ENCODE results near the gene ZNF175.
"Not testable (repeated sequence)": the region's sequence is repeated elsewhere in the genome, so short reads cannot be mapped to it uniquely, and the experiment has no call there.

Gene ZNF175

DNA sequence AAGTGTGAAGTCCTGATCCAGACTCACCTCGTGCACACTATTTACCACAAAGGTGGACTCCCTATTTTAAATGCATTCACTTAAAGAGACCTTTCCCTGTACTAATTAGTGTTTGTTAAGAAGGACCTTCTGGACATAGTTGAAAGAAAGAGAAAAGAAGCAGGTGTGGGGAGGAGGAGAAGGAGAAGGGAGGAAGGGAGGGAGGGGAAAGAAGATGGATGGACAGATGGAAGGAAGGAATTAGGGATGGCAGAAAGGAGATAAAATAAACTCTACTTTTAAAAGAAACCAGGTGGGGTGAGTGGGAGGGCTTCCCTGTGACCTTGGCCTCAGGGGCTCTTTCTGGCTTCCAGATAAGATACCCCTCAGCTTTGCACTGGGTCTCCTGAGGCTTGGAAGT is 21.4 kb downstream of the ZNF175 start:
- DNase-seq (ENCODE audit: low spot score), result no peak

DNA sequence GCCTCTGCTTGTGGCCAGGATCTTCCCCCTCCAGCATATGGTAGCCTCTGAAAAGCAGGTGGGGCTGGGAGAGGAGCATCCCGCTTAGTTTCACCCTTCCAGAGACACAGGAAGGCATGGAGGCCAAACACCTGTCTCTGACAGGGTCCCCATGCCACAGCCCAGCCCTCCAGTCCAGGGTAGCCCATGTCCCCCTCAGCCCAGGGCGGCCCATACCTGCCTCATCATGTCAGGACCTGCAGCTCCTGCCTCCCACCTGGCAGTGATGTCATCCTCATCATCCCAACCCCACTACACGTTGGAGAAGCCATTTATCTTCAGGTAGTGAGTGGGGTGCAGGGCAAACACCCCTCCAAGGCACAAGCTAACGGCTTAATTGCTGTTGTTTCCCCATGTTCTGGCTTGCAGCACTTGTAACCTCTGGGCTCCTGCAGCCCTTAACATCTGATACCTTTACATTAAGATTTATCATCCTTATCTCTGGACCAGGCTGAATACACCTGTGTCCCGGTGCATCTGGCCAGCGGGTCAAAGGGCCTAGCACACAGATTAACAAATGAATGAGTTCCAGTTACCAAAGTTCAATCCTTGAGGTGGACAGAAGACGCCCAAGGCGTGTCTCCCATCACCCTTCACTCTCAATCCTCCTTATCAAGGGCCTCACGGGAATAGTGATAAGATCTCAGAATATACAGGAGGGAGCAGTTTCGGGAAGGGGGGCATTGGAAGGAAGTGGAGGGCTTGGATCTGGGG is 22.2 kb downstream of the ZNF175 start:
- DNase-seq (ENCODE audit: low spot score), result no peak

DNA sequence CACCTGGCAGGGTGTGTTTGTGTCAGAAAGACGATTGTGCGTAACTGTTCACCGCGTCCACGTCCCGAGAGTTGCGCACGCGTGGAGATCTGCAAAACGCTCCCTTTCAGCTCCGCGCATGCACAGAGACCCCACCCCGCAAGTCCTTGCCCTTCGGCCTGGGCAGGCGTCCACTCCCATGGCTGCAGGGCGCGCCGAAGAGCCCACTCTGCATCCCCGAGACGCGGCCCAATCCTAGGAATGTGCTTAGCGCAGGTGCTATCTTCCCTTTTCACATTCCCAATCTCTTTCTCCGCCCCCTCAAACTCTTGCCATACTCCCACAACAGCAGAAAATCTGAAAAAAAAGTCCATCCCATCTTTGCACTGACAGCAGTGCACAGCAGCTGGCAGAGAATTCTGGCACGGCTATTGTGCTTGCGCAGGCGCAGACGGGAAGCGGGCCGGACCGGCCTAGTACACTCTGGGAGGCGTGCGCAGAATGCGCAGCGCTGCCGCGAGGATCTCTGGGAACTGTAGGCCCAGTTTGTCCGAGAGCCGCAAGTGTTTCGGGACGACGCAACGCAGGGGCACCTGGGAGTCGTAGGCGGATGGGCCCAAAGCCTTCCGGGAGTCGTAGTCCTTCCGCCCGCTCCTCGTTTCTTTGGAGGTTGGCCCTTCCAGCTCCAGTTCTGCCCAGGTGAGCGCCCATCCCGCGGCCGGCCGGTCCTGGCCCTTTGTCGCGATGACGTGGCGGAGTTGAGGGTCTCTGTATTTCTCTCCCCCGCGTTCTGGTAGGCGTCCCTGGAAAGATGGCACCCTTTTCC is 23.1 kb downstream of the ZNF175 start:
- peak; percentile 96 for DNase-seq (ENCODE audit: low spot score)

DNA sequence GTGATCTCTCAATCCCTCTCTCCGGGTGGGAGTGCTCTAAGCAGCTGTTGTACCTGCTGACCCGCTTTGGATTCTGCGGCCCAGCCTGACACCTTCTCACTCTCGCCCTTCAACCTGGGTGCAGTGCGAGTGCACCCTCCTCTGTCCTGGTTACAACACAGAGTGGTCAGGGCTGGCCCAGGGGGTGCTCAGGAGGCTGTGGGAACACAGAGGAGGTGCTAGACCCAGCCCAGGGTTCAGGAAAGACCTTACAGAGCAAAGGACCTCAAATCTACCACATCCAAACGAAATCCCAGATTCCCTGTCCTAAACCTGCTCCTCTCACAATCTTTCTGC is 23.7 kb downstream of the ZNF175 start:
- no peak for DNase-seq (ENCODE audit: low spot score)

DNA sequence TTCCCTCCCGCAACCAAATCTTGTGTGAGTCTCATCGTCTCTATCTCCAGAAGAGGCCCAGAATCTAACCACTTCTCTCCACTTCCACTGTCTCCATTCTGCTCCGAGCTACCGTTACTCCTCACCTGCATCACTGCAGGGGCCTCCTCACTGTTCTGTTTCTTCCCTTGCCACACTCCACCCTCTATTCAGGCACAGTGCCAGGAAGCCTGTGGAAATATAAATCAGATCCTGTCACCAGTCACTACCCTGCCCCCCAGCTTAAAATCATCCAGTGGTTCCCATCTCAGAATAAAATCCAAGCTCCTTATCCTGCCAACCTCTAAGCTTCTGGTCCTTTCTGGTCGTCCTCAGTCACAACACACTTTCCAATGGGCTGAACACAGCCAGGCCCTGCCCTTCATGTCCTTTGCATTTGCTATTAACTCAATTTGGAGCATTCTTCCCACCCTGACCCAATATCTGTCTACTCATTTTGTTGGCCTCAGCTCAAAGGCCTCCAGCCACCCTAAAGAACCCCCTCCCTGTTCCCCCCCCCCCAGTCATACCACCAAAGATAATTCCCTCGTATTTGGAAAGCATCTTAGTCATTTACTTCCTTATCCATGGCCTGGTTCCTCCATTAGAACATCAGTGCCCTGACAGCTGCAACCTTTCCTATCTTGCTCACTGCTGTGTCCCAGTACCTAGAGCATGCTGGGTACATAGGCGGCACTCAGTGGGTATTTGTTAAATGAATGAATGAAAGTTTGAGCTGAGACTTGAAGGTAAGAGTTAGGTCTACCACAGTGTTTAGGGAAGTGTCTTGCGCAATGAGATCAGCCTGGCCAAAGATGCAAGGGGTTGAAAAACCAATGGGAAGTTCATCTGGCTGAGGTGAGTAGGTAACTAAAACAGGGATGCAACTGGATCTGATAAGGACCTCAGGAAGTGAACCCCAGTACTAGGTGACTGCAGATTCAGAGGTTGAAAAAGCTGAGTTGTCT is 24.4 kb downstream of the ZNF175 start:
- DNase-seq (ENCODE audit: low spot score), result no peak

DNA sequence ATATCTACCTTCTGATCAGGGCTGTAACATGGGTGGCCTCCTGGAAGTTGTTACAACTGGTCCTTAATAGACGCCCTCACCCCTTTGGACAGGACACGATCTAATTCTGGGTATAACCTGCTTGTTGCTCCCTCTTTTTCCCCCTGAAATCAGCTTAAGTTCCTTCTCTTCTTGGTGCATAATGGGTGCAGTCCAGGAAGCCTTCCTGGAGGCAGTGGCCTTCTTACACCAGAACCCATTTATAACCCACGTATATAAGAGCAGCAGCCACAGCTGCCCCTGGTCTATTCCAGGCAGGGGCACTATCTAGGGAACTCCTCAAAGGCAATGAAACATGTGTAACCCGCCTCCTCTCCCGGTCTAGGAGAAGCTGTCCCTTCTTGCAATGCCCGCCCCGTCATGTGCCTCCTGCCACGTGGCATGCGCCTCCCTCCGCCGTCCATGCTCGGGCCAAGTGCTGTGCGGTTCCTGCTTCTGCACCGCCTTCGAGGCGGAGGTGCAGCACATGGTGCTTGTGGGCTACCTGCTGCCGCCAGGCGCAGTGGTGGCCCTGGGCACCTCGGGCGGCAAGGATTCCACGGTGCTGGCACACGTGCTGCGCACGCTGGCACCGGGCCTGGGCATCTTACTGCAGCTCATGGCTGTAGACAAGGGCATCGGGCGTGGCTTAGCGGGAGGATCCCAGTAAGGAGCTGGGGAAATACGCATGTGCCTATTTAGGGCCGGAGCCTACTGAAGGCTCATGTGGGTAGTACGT is 27.3 kb downstream of the ZNF175 start:
- DNase-seq (ENCODE audit: low spot score), result no peak

DNA sequence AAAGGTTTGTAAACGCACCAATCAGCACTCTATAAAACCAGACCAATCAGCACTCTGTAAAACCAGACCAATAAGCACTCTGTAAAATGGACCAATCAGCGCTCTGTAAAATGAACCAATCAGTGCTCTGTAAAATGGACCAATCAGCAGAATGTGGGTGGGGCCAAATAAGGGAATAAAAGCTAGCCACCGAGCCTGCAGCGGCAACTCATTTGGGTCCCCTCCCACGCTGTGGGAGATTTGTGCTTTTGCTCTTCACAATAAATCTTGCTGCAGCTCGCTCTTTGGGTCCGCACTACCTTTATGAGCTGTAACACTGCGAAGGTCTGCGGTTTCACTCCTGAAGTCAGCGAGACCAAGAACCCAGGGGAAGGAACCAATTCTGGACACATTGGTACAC is 28.0 kb downstream of the ZNF175 start:
- DNase-seq (ENCODE audit: low spot score), result no peak

DNA sequence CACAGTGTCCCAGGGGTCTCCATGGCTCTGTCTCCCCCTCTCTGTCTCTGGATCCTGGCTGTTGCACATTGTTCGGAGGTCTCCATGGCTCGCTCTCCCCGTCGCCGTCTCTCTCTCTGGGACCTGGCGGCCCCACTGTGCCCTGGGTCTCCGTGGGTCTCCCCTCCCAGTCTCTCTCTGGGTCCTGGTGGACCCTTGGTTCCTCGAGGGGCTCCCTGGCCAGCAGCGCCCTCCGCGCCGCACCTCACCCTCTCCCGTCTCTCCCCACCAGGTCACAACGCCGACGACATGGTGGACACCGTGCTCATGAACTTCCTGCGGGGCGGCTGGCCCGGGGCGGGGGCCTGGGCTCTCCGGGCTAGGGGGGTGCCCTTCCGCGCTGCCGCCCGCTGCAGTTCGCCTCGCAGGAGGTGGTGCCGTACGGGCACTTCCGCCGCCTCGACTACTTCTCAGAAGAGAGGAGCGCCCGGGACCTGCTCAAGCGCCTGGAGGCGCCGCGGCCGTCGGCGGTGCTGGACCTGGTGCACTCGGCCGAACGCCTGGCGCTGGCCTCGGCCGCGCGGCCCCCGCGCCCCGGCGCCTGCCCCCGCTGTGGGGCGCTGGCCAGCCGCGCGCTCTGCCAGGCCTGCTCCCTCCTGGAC is 30.0 kb downstream of the ZNF175 start:
- DNase-seq (ENCODE audit: low spot score), result no peak

DNA sequence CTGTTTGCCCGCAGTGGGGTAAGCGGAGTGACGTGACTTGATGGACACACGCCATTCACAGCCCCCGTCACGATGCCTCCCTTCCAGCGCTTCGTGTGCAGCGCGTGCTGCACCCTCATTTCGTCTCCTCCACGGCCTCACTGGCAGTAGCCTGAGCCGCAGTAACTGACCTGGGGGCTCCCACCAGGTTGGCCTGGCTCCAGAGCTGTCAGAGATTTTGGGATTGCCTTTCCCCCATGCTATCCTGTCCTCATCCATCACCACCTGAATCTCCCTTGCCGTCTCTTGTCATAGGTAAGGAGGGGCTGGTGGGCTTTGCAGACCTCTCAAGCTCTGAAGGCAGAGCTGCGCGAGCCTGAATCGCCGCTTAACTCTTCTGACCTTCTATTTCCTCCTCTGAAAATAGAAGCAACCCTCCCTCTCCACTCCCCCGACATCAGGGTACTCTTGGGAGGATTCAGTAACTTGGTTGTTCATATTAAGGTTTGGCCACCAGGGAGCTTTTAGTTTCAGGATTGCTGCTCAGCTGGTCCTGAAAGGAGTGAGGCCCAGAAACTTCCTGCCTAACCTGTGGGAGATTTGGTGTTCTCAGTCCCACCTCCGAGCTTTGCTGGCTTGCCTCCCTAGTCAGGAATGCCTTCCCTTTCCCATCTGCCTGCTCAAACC is 31.2 kb downstream of the ZNF175 start:
- DNase-seq (ENCODE audit: low spot score), result no peak

DNA sequence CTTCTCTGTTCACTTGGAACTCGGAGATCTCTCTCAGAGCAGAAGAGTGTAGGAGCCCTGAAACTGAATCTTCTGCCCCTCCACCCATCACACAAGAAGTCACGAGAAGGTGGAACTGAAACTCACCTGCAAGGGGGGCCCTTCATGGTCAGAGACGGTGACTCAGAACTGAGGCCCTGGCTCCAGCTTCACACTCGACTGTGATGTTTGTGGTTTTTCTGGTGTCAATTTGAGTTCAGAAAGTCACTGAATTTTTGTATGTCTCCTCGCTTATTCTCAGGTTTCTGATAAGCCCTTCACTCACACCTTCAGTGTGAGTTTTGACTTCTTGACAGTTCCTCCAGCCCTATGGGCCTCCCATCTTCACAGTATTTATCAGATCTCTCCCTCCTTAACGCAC is 36.0 kb downstream of the ZNF175 start:
- DNase-seq (ENCODE audit: low spot score), result no peak

DNA sequence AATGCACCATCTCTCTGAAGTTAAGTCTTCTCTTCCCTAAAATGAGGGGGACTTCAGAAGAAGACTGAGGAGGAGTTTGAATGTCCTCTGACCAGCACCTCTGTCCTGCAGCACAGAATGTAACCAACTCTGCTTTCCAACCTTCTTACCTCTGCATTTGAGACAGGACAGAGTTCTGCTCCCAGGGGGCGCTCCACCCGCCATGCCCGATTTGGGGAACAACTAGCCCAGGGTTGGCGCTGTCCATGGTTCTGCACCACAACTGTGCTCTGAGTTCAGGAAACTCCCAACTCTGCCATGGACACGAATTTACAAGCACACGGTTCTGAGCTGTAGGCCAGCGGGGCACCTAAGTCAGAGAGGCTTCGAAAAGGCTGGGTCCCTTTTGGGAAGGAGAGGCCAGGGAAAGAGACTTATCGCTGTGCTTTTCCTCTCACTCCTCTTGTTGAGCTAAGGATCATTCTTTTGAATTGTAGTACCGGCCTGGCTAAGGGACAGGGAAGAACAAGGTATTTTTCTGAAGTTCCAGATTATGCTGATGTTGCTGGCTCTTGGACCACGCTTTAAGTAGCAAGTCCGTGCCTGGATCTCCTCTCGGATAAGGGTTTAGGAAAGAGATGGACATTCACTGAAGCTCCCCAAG is 37.0 kb downstream of the ZNF175 start:
- peak; percentile 66 for DNase-seq (ENCODE audit: low spot score)

DNA sequence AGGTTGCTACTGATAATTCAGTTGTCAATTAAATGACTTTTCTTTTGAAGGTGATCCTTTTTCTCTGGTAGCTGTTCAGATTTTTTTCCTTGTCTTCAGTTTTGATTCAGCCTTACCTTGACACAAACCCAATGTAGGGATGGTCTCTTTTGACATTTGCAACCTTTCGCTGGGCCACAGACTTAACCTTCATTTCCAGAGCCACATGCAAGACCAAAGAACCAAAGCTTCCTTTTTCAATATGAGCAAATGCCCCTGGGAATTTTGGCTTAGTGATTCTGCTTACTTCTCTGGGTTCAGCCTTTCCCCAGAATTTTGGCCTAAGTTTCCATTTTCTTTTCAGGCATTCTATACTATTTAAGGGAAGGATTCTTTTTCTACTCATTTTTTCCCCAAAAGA is 39.5 kb downstream of the ZNF175 start:
- no peak for DNase-seq (ENCODE audit: low spot score)

DNA sequence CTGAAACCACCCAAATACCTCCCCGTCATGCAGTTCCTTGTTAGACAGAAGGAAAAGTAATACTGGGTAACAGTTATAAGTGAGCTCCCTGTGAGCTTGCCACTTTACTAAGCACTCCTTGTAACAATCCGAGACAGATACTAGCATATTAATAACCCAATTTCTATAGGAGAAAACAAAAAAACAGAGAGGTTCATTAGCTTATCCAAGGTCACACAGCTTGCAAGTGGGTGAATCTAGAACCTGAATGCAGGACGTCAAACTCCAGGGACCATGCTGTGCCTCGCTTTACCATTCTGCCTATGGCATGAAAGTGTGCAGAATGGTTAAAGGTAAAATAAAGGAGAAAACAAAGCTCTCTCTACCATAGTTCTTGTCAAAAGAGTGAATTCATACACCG is 43.7 kb downstream of the ZNF175 start:
- DNase-seq (ENCODE audit: low spot score), result no peak

DNA sequence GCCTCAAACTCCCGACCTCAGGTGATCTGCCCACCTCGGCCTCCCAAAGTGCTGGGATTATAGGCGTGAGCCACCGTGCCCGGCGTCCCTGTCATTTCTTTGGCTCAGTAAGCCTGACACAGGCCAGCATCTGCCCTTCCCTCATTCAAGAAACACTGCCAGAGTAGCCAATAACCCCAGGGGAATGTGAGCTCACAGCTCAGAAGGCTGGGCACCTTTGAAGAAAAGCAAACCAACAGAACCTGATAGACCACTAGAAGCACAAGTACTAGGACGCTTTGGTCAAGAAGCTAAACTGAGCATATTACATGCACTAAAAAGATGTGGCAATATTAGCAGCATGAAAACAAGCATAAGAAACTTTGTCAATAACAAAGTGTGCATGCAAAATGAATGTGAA is 44.9 kb downstream of the ZNF175 start:
- DNase-seq (ENCODE audit: low spot score), result no peak

DNA sequence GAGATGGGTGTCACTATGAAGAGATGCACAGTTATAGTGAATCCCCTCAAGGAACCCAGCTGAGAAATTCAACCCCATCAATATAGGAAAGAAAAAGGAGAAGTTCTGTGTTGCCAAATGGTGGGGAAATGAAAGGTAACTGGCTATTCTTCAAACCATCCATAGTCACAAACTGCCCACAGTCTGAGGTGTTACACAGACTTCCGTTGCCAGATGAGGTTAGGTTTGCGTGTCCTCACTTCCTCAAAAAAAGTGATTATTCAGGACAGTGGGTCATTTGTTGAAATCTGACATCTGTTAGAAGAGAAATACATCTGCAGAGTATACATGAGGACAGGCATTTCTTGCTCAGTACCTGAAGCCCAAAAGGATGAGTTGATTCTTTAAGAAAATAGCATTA is 50.1 kb downstream of the ZNF175 start:
- DNase-seq (ENCODE audit: low spot score), result no peak

DNA sequence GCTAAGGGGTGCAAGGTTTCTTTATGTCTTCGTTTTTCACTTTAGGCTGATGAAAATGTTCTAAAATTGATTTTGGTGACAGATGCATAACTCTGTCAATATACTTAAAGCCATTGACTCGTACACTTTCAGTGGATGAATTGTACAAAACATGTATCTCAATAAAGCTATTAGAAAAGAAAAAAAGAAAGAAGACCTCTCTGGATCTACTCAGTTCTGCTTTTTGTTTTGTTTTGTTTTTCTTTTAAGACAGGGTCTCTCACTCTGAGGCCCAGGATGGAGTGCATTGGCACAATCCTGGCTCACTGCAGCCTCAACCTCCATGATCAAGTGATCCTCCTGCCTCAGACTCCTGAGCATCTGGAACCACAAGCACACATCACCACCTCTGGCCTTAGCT is 55.6 kb downstream of the ZNF175 start:
- DNase-seq (ENCODE audit: low spot score), result no peak

DNA sequence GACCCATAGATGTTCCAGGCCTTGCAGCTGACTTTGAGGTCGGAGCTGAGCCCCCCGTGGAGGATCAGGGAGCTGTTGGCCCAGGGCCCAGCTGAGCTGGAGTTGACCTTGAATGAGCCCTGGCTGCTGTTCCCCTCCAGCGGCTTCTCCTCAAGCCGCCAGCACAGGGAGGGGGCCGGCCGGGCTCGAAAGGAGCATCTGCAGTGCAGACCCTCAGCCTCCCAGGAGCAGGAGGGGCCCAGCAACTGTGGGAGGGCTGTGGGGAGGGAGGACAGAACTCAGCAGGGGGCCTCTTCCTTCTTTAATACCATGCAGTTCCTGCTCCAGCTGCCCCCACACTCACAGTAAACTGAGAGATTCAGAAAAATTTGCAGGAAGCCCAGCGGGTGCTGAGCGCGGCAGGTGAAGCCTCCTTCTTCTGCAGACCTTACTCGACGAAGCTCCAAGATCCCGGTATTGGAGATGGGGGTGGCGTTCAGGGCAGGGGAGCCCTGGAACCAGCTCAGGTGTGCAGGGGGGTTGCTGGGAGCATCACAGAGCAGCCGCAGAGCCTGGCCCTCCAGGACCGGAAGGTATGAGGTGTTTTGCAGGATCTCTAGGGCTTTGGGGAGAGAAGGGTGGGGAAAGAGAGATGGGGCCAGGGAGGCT is 56.5 kb downstream of the ZNF175 start:
- DNase-seq (ENCODE audit: low spot score), result no peak

DNA sequence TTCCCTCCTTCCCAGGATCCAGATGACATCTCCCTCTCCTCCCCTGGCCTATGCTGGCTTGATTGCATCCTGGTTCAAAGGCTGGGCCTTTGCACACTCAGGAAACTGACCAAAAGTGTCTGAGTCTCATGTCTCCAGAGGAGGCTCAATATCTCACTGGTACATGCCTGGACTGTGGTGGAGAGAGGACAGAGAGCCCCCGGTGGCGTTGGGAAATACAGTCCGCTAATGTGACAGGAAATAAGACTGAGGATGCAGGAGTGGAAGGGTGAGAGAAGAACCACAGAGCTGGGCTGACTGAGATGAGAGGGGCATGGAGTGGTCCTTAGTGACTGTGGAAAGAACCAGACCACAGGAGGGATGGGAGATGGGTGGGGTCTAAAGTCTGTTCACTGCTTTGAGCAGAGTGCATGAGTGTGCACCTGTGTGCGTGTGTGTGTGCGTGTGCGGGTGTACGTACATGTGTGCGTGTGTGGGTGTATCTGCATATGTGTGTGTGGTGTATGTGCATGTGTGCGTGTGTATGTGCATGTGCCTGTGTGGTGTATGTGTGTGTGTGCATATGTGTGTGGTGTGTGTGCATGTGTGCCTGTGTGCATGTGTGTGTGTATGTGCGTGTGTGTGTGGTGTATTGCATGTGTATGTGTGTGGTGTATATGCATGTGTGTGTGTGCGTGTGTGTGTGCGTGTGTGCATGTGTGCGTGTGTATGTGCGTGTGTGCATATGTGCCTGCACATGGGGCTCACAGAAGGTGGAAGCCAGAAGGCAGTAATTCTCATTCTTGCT is 57.3 kb downstream of the ZNF175 start:
- DNase-seq (ENCODE audit: low spot score), result no peak

DNA sequence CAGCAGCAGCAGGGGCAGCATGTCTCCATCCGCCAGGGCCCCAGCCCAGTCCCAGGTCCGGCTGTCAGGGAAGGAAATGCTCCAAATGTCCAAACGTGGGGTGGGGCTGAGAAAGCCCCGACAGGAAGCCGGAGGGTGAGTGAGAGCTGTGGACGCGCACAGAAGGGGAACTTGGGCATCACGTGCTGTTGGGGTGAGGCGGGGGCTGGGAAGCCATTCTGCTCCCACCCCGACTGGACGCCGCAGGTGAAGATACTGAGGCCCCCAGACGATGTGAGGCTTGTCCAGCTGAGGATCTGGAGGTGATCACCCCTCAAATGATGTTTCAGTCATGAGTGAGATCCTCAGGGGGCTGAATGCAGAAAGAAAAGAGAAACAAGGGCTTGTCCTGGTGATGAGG is 59.2 kb downstream of the ZNF175 start, which contains the start of gene SIGLEC5:
SIGLEC5 (minus strand) TSS at position 87 of the 400 bp plus-strand sequence; CDS start at position 21, 66 bp downstream.
- not testable (repeated sequence) for DNase-seq (ENCODE audit: low spot score)
